Ectodermal cell (in vitro differentiated cells): ENCODE data around the gene COMMD8. TPM values are rescaled to one million over a fixed set of nuclear protein-coding genes. Genes with fewer than 3 reads are reported as not detected.
A peak's percentile ranks its signal among the peaks of the same experiment; 100 is the strongest.

ENCODE experiments used
- H3K27ac ChIP-seq: 2 replicates; pipeline ENCODE4 v1.7.0; 2013; ENCODE audit warnings: mild to moderate bottlenecking, low read depth, low read length; ENCODE audit not compliant: insufficient read depth, poor library complexity, severe bottlenecking
- H3K27me3 ChIP-seq: 2 replicates; pipeline ENCODE4 v1.7.0; 2013; ENCODE audit warnings: mild to moderate bottlenecking, low read length; ENCODE audit not compliant: insufficient read depth, control insufficient read depth, poor library complexity, severe bottlenecking
- H3K36me3 ChIP-seq: one replicate; pipeline ENCODE4 v1.7.0; 2013; ENCODE audit warnings: low read length; ENCODE audit not compliant: control insufficient read depth, insufficient read depth
- H3K4me1 ChIP-seq: one replicate; pipeline ENCODE4 v1.7.0; 2013; ENCODE audit warnings: low read length; ENCODE audit not compliant: control insufficient read depth, insufficient read depth
- H3K4me3 ChIP-seq: 2 replicates; pipeline ENCODE4 v1.7.0; 2013; ENCODE audit warnings: low read depth, low read length, control low read depth; ENCODE audit not compliant: insufficient read depth
- H3K9me3 ChIP-seq: 2 replicates; pipeline ENCODE4 v1.7.0; 2013; ENCODE audit warnings: mild to moderate bottlenecking, low read length, moderate library complexity; ENCODE audit not compliant: control insufficient read depth
- WGBS, 2 experiments: methylation state at CpG; one replicate each; pipeline ENCODE4 v1.1.7; 2013; ENCODE audit warnings: missing lambda C conversion rate in 2 of 2; 5-methylcytosine and 5-hydroxymethylcytosine counted together
- polyA plus RNA-seq, 4 experiments: library from polyadenylated mRNA; stranded (reverse); fragments of 50-300 nt; gene quantifications; one replicate each; pipeline ENCODE4 v1.2.3, GENCODE V29; 2013

COMMD8 gene
- polyA plus RNA-seq (2013, experiment 1 of 4): 23.3 TPM
- polyA plus RNA-seq (2013, experiment 2 of 4): 26.7 TPM
- polyA plus RNA-seq (2013, experiment 3 of 4): 23.4 TPM
- polyA plus RNA-seq (2013, experiment 4 of 4): 24.6 TPM

GRCh38 chr4:47463235-47463956, at the start of gene COMMD8:
Gene COMMD8 (minus strand): TSS chr4:47463702. CDS start chr4:47463651, 51 bp downstream.
- Histone ChIP-seq H3K4me3 (peak within 1 kb of the TSS; percentile 69), H3K27me3 (no peaks in the 10 kb centered on the region), H3K36me3 (no peaks in the 10 kb centered on the region), H3K9me3 (no peaks in the 10 kb centered on the region), H3K4me1 (peaks cover 4% of the 10 kb centered on the region), H3K27ac (no peak within 1 kb of the TSS)
- 0 to 1% methylated on average over 51 of the region's 51 CpGs for WGBS, 2 experiments

DNA sequence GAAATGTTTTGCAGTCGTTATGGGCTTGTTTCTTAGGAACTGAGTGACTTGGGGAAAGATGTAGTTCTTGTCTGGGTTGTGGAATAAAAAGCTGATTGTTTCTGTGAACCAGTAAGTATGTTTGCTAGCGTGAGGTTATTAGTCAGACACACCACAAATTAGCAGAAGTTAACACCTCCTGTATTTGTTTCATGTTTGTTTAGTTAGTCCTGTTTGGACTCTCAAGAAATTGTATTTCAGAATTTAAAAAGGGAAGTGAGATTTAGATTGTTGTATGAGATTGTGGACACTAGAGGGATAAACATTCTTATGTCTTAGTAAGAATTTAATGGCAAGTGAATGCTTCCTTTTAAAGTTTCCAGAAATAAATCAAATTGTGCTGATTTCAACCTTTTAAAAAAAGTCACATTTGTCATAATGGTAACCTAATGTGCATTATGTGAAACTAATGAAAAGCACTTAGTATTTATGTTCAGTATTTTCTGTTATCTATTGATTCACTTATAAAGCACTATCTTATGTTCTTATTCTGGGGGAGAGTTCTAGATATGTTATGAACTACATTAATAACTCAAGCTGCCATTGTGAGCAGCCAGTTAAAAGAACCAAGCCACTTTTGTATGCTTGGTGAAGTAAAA, 47.1 kb upstream of the COMMD8 start:
- no peaks in the 10 kb centered on the region for H3K9me3 ChIP-seq
- WGBS, 2 experiments: 85 to 88% methylated on average over 1 to 2 of the region's 2 CpGs
- H3K36me3 ChIP-seq: no peaks in the 10 kb centered on the region
- no peak overlapping the region for H3K4me3 ChIP-seq
- H3K4me1 ChIP-seq: no peaks in the 10 kb centered on the region
- no peaks in the 10 kb centered on the region for H3K27me3 ChIP-seq
- no peak overlapping the region for H3K27ac ChIP-seq

- Histone ChIP-seq H3K36me3 (no peaks in the 10 kb centered on the region), H3K9me3 (no peaks in the 10 kb centered on the region), H3K27ac (no peak overlapping the region), H3K27me3 (no peaks in the 10 kb centered on the region), H3K4me3 (no peak overlapping the region), H3K4me1 (no peaks in the 10 kb centered on the region)
- 92 to 96% methylated on average over 2 to 3 of the region's 3 CpGs for WGBS, 2 experiments
Measured at GRCh38 chr4:47505666-47506065, 42.2 kb upstream of the COMMD8 start.

DNA sequence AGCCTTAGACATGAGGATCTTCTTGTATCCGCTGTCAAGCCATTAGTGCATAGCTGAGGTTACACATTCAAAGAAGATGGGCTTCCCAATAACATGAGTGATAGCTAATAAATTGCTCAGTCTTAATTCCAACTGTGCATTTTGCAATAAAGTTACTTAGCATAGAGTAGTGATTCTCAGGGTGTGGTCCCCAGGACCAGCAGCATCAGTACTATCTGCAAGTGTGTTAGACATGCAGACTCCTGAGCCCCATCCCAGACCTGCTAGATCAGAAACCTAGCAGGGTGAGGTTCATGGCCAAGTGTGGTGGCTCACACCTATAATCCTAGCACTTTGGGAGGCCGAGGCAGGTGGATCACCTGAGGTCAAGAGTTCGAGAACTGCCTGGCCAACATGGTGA, 41.6 kb upstream of the COMMD8 start:
- Histone ChIP-seq H3K4me1 (no peaks in the 10 kb centered on the region), H3K4me3 (no peak overlapping the region), H3K27me3 (no peaks in the 10 kb centered on the region), H3K9me3 (no peaks in the 10 kb centered on the region), H3K36me3 (no peaks in the 10 kb centered on the region), H3K27ac (no peak overlapping the region)
- 90 to 93% methylated on average over 3 of the region's 3 CpGs for WGBS, 2 experiments

DNA sequence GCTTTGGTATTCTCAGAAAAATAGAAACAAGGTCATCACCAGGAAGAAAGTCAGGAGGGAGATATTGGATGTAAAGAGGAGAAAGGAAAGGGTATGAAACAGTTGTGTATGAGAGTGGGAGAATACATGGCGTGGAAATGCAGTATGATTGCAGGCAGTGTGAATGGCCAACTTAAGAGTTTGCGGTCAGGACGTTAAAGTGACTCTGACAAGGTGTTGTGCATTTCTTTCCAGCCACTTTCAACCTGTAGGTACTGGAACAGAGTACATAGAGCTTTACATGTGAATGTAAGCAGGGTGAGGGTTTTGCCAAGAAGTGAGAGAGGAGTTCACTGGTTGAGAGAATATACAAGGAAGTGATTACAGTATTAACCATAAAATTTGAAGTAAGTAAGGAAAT, 37.3 kb upstream of the COMMD8 start:
- Histone ChIP-seq H3K4me3 (no peak overlapping the region), H3K27me3 (no peaks in the 10 kb centered on the region), H3K27ac (no peak overlapping the region), H3K4me1 (no peaks in the 10 kb centered on the region), H3K9me3 (no peaks in the 10 kb centered on the region), H3K36me3 (no peaks in the 10 kb centered on the region)
- WGBS, 2 experiments: 62 to 64% methylated on average over 3 of the region's 3 CpGs

DNA sequence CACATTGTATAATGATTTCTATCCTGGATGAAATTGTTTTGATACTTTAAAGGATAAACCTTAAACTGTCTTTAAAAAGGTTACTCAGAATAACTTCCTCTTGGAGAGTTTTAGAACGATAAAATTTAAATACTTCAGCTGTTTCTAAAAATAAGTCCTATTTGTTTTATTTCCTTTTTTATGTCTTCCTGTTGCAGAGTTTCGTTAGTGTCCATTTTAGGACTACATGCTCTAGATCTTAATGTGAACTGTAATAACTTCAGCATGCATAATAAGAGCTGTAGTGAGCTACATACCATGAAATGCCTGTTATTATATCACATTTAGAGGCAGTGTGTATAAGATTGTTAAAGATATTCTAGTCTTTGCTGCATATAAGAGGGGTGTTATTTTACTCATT, 36.2 kb upstream of the COMMD8 start:
- H3K36me3 ChIP-seq: no peaks in the 10 kb centered on the region
- no peaks in the 10 kb centered on the region for H3K4me1 ChIP-seq
- WGBS, 2 experiments: 95% methylated on average over 2 of the region's 2 CpGs; no CpG with 5 or more reads in 1 of the 2 experiments
- H3K27me3 ChIP-seq: no peaks in the 10 kb centered on the region
- no peak overlapping the region for H3K4me3 ChIP-seq
- H3K9me3 ChIP-seq: no peaks in the 10 kb centered on the region
- H3K27ac ChIP-seq: no peak overlapping the region

GRCh38 chr4:47498899-47499298, 35.4 kb upstream of the COMMD8 start:
- H3K36me3 ChIP-seq: no peaks in the 10 kb centered on the region
- no peaks in the 10 kb centered on the region for H3K27me3 ChIP-seq
- H3K4me1 ChIP-seq: no peaks in the 10 kb centered on the region
- no peak overlapping the region for H3K27ac ChIP-seq
- 85 to 87% methylated on average over 6 of the region's 6 CpGs for WGBS, 2 experiments
- H3K9me3 ChIP-seq: no peaks in the 10 kb centered on the region
- no peak overlapping the region for H3K4me3 ChIP-seq

- Histone ChIP-seq H3K36me3 (no peaks in the 10 kb centered on the region), H3K27ac (no peak overlapping the region), H3K4me1 (no peaks in the 10 kb centered on the region), H3K9me3 (no peaks in the 10 kb centered on the region), H3K4me3 (no peak overlapping the region), H3K27me3 (no peaks in the 10 kb centered on the region)
- 50 to 63% methylated on average over 2 to 4 of the region's 4 CpGs for WGBS, 2 experiments
Measured at GRCh38 chr4:47494124-47494430, 30.6 kb upstream of the COMMD8 start.

- H3K27ac ChIP-seq: no peak overlapping the region
- no peaks in the 10 kb centered on the region for H3K9me3 ChIP-seq
- no peaks in the 10 kb centered on the region for H3K27me3 ChIP-seq
- no peaks in the 10 kb centered on the region for H3K4me1 ChIP-seq
- no peak overlapping the region for H3K4me3 ChIP-seq
- 91 to 93% methylated on average over 3 of the region's 3 CpGs for WGBS, 2 experiments
- H3K36me3 ChIP-seq: no peaks in the 10 kb centered on the region
Measured at GRCh38 chr4:47493238-47494123, 30.0 kb upstream of the COMMD8 start.

DNA sequence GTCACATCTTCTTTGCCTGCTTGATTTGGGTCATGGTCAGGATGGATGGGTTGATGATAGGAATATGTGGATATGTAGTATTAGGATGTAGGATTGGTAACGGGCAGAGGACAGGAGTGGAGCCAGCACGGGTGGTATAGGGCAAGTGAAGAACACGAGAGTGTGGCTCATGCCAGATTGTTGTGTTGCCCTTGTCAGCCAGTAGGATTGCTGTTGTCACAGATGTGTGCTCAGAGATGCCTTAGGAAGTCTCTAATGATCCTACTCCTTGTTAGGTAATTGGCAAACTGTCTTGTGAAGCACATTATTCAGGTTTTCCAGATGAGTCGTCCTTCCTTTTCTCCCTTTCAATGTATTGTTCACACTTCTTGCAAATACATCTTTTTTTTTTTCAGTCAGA, 27.0 kb upstream of the COMMD8 start:
- no peaks in the 10 kb centered on the region for H3K9me3 ChIP-seq
- H3K4me1 ChIP-seq: peaks cover 7% of the 10 kb centered on the region
- H3K27me3 ChIP-seq: no peaks in the 10 kb centered on the region
- no peak overlapping the region for H3K27ac ChIP-seq
- H3K36me3 ChIP-seq: no peaks in the 10 kb centered on the region
- 59 to 60% methylated on average over 4 of the region's 4 CpGs for WGBS, 2 experiments
- no peak overlapping the region for H3K4me3 ChIP-seq
